A673 (cell line): ENCODE data around the gene DMD. TPM values are rescaled to one million over a fixed set of nuclear protein-coding genes. Genes with fewer than 3 reads are reported as not detected.

Experiments used
- BruUV-seq: library from RNA; stranded (reverse); fragments of 400-500 nt; replicated peaks from 2 replicates; lab custom pipeline; 2021; lab: Mats Ljungman, UMichigan
- CTCF ChIA-PET: fragments of 300-600 bp; sonication (Branson Sonifier 250); formaldehyde crosslinking; loops from one replicate; lab custom pipeline; 2022; ENCODE audit warnings: antibody characterized with exemption; lab: Charles Lee
- POLR2A ChIA-PET: fragments of 300-600 bp; sonication (Branson Sonifier 250); formaldehyde crosslinking; loops from one replicate; lab custom pipeline; 2022; ENCODE audit warnings: antibody characterized with exemption; ENCODE audit not compliant: low non-redundant PET; lab: Charles Lee
- DNase-seq: peaks from one replicate; pipeline ENCODE4 v3.0.0-alpha.2; 2015; ENCODE audit warnings: low spot score
- H3K27ac ChIP-seq: fragments of 200-600 bp; sonication (generic); 2 replicates; pipeline ENCODE4 v1.5.1; 2016; ENCODE audit warnings: mixed run types, low read depth, mild to moderate bottlenecking, mixed read lengths, antibody characterized with exemption, low read length; ENCODE audit not compliant: poor library complexity, severe bottlenecking
- H3K27me3 ChIP-seq: fragments of 200-600 bp; sonication (generic); replicated peaks from 2 replicates; pipeline ENCODE4 v1.6.1; 2017; ENCODE audit warnings: mixed run types, low read depth, mild to moderate bottlenecking, mixed read lengths, antibody characterized with exemption, low read length; ENCODE audit not compliant: insufficient read depth, poor library complexity
- H3K36me3 ChIP-seq: fragments of 200-600 bp; sonication (generic); 2 replicates; pipeline ENCODE4 v1.6.1; 2016; ENCODE audit warnings: mixed run types, mild to moderate bottlenecking, mixed read lengths, antibody characterized with exemption, low read length; ENCODE audit not compliant: insufficient read depth, poor library complexity, severe bottlenecking
- H3K4me1 ChIP-seq: fragments of 200-600 bp; sonication (generic); 2 replicates; pipeline ENCODE4 v1.6.1; 2017; ENCODE audit warnings: mixed run types, mild to moderate bottlenecking, mixed read lengths, antibody characterized with exemption, low read length; ENCODE audit not compliant: insufficient read depth, poor library complexity, severe bottlenecking
- H3K4me3 ChIP-seq: fragments of 200-600 bp; sonication (generic); 2 replicates; pipeline ENCODE4 v1.5.1; 2016; ENCODE audit warnings: low read depth, mixed run types, mild to moderate bottlenecking, mixed read lengths, low read length; ENCODE audit not compliant: poor library complexity, severe bottlenecking
- H3K9me3 ChIP-seq: fragments of 200-600 bp; sonication (generic); 2 replicates; pipeline ENCODE4 v1.6.1; 2016; ENCODE audit warnings: mixed run types, low read depth, mild to moderate bottlenecking, mixed read lengths, antibody characterized with exemption, low read length; ENCODE audit not compliant: poor library complexity, severe bottlenecking
- CTCF ChIP-seq: fragments of 300-800, 200-600 bp; sonication (generic); conservative IDR thresholded peaks from 2 replicates; pipeline ENCODE4 v1.5.1; 2017; ENCODE audit warnings: low read depth, mild to moderate bottlenecking, antibody characterized with exemption, low read length, moderate library complexity, mixed read lengths
- EZH2 ChIP-seq: fragments of 200-600 bp; sonication (generic); IDR thresholded peaks from 2 replicates; pipeline ENCODE4 v1.6.1; 2017; ENCODE audit warnings: borderline replicate concordance, low read depth, mild to moderate bottlenecking, mixed read lengths, antibody characterized with exemption, low read length; ENCODE audit not compliant: poor library complexity, severe bottlenecking
- intact Hi-C: fragments of 100-400 bp; cut with micrococcal nuclease; formaldehyde crosslinking; loops from one replicate; pipeline ENCODE4 v1.10.0; 2022; ENCODE audit not compliant: unreplicated experiment
- total RNA-seq: library from RNA; stranded (reverse); gene quantifications from 2 replicates; pipeline ENCODE4 v1.2.3, GENCODE V29; 2021

Gene DMD
- total RNA-seq, 1 experiment from 2014 or later, result 5.4 TPM

GRCh38 chrX:31178064-31178768, 2033.1 kb downstream of the DMD start:
- ChIA-PET CTCF (no interaction called here), POLR2A (no interaction called here)
- Histone ChIP-seq H3K27me3 (no peaks in the 10 kb centered on the region), H3K27ac (no peak overlapping the region), H3K9me3 (no peaks in the 10 kb centered on the region), H3K4me1 (no peaks in the 10 kb centered on the region), H3K4me3 (no peak overlapping the region), H3K36me3 (no peaks in the 10 kb centered on the region)
- no TSS peak for BruUV-seq
- no peak for TF ChIP-seq CTCF
- no peak for TF ChIP-seq EZH2
- DNase-seq, result no peak
- intact Hi-C loops, result no loop called here

DNA sequence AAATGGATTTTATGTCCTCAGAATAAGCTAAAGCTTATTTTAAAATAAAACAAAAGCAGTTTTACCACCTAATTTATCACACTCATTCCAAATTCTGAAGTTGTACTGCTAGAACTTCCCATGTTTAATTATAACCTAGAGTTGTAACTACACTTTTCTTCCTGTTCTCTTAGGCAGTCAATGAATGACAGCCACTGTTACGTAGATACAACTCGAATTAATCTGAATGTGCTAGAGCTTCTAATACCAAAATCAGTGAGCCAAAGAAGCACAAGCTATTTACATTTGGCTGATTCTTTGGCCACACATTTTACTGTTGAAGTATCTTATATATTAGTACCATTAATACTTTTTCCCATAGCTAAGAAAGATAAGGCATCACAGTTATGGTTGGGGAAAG, 2040.6 kb downstream of the DMD start:
- TF ChIP-seq EZH2 (no peak), CTCF (no peak)
- Histone ChIP-seq H3K36me3 (no peaks in the 10 kb centered on the region), H3K9me3 (no peaks in the 10 kb centered on the region), H3K27ac (no peak overlapping the region), H3K4me1 (peaks cover 6% of the 10 kb centered on the region), H3K27me3 (no peaks in the 10 kb centered on the region), H3K4me3 (no peak overlapping the region)
- no TSS peak for BruUV-seq
- intact Hi-C loops, result no loop called here
- ChIA-PET CTCF (no interaction called here), POLR2A (no interaction called here)
- no peak for DNase-seq

GRCh38 chrX:31168551-31168950, 2042.8 kb downstream of the DMD start:
- BruUV-seq, result no TSS peak
- POLR2A ChIA-PET, result no interaction called here

More at GRCh38 chrX:31168551-31168950, 2042.8 kb downstream of the DMD start:
- Histone ChIP-seq H3K4me1 (peaks cover 6% of the 10 kb centered on the region), H3K9me3 (no peaks in the 10 kb centered on the region), H3K36me3 (no peaks in the 10 kb centered on the region), H3K27me3 (no peaks in the 10 kb centered on the region), H3K4me3 (no peak overlapping the region), H3K27ac (no peak overlapping the region)
- CTCF ChIA-PET, result no interaction called here
- intact Hi-C loops, result no loop called here
- no peak for DNase-seq
- no peak for TF ChIP-seq CTCF
- no peak for TF ChIP-seq EZH2
